GM18498 (cell line): ENCODE results near the gene MDM2.
"Not testable (repeated sequence)": the region's sequence is repeated elsewhere in the genome, so short reads cannot be mapped to it uniquely, and the experiment has no call there.

ENCODE experiments used
- ATAC-seq: cut with Tn5 transposase; IDR thresholded peaks from one replicate; pipeline ENCODE4 v1.9.1; 2021; ENCODE audit warnings: mild to moderate bottlenecking, moderate library complexity; ENCODE audit not compliant: unreplicated experiment

MDM2 gene

GRCh38 chr12:68804657-68805591 is 3.1 kb upstream of the MDM2 start:
- ATAC-seq: no peak

DNA sequence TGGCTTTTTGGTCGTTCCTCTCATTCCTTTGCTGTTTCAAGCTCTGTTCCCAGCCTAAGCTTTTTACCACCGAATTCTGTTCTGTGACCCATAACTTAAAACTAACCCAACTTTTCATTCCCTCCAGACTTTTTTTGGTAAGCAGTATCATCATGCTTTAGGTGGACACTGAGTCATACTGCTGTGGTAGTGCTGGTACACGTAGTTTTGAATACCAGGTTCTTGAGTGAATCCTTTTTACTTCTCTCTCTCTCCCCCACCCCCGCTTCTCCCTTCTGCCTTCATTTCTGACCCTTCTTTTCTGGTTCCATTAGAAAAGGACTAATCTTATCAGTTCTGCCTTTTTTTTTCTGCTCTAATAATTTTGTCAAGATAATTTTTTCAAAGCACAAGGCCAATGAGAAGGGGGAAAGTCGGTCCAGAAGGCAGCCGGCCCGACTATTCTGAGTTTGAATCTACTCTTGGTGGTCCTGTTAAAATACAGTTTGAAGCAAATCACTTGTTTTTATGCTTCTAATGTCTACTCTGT is 2.3 kb upstream of the MDM2 start:
- ATAC-seq: no peak

DNA sequence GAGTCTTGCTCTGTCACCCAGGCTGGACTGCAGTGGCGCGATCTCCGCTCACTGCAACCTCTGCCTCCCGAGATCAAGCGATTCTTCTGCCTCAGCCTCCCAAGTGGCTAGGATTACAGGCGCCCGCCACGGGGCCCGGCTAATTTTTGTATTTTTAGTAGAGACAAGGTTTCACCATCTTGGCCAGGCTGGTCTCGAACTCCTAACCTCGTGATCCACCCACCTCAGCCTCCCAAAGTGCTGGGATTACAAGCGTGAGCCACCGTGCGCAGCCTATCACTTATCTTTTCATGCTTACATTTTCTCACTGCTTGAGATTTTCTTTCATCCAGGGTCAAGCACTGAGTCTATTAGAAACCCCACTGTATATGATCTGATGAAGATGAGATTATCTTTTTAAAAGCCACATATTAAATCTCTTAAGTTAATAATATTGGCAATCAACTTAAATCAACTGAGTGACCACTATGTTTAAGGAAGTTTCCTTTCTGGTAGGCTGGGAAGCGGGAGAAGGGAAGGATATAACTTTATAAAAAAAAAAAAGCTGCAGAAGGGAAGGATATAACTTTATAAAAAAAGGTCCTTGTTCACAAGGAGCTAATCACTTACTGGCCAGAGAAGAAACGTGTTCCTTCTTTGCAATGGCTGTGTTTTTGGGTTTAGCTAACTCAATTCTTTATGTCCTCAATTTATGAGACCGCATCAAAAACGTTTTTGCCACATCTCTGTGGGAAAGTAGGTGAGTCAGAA is 1.3 kb upstream of the MDM2 start:
- ATAC-seq: no peak

GRCh38 chr12:68807274-68807575 is 752 bp upstream of the MDM2 start:
- ATAC-seq: not testable (repeated sequence)

- peak; percentile 55 for ATAC-seq
Observed at GRCh38 chr12:68808388-68809189, 612 bp downstream of the MDM2 start.

- no peak for ATAC-seq
Observed at GRCh38 chr12:68809190-68810026, 1.4 kb downstream of the MDM2 start.

DNA sequence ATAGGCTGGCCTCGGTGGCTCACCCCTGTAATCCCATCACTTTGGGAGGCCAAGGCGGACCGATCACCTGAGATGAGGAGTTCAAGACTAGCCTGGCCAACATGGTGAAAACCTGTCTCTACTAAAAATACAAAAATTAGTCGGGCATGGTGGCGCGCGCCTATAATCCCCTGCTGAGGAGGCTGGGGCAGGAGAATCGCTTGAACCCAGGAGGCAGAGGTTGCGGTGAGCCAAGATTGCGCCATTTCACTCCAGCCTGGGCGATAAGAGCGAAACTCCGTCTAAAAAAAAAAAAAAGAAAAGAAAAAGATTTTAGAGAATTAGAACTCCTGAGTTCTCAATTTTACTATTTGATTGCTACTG is 2.0 kb downstream of the MDM2 start:
- not testable (repeated sequence) for ATAC-seq

DNA sequence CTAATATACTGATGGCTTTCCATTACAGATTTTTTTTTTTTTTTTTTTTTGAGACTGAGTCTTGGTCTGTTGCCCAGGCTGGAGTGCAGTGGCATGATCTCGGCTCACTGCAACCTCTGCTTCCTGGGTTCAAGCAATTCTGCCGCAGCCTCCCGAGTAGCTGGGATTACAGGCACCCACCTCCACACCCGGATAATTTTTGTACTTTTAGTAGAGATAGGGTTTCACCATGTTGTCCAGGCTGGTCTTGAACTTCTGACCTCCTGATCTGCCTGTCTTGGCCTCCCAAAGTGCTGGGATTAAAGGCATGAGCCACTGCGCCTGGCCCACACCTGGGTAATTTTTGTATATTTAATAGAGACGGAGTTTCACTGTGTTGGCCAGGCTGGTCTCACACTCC is 3.6 kb downstream of the MDM2 start:
- not testable (repeated sequence) for ATAC-seq

DNA sequence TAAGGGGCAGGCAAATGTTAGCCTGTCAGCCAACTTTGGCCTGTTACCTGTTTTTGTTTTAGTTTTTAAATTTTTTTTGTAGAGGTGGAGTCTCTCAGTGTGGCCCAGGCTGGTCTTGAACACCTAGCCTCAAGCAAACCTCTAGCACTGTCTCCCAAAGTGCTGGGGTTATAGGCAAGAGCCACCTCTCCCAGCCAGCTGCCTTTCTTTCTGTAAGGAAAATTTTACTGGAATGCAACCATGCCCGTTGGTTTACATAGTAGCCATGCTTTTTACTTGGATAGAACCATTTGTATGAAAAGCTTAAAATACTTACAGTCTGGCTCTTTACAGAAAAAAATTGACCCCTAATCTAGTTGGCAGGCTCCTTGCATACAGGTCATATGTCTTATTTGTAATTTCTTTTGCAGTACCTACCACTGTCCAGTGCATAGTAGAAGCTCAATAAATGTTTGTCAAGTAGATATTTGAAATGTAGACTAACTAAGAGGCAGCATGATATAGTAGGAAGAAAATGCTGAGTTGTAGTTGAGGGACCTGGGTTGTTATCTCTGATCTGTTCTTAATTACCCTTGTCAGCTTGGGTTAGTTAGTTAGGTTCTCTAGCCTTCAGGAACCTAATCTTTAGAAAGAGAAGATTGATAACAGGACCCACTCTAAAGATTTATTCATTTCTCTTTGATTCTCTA is 4.7 kb downstream of the MDM2 start:
- no peak for ATAC-seq

DNA sequence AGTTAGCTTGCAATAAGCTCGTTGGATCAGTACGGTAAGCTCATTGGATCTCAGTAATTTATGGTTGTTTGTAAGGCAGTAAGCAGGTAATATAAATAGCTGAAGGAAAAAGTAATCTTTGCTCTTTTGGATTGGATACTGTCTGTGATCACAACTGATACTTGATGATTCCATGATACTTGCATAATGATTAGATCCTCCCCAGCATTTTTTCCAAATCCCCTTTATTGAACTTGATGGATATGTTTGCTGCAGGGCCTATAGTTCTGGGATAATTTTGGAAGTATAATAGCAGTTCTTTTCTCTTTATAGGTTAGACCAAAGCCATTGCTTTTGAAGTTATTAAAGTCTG is 5.2 kb downstream of the MDM2 start:
- ATAC-seq: no peak

DNA sequence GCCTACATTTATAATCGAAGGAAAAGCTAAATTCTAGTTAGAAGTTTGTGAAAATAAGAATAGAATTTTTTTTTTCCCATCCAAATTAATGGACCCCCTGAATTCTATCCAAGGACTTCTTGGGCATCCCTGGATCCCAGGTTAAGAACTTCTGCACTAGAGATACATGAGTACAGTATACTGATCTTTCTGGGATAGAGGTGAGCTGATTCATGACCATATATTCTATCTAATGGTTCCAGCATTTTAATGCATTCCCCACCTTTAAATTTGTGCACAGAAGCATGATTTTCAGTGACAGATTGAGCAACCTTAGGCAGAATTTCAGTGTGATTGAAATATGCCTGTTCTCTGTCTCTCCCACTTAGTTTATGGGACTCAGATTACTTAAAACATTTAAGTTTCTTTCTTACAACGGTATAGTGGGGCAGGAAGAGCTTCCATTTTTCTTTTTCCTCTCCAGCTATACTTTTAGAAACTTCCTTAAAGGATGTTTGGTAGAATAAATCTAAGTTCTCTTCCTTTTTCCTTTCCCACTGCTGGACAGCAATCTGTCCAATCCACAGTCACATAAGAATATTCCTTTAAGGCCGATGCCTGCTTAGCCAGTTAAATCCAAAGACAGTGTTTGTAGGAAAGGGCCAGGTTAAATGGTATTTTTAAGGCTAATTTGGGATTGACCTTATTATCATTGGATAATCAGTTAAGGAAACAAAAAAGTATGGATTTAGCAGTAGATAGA is 6.7 kb downstream of the MDM2 start:
- ATAC-seq: no peak

DNA sequence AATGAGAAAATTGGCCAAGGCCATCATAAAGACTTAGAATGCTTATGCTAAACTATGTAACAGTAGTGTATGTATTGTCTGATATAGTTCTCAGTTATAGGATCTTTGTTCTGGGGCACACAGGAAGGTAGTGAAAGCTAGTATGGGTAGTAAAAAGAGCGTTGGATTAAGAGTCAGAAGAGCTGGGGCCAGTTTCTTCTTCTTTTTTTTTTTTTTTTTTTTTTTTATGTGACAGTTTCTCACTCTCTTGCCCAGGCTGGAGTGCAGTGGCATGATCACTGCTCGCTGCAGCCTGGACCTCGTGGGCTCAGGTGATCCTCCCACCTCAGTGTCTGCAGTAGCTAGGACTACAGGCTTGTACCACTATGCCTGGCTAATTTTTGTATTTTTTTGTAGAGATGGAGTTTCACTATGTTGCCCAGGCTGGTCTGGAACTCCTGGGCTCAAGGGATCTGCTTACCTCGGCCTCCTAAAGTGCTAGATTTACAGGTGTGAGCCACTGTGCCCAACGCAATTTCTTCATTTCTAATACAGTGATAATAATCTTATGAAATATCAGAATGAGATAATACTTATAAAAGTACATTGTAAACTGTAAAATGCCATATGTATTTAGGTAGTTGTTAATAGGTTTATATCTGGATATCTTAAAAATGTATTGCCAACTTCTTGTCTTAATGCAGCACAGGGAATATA is 7.4 kb downstream of the MDM2 start:
- no peak for ATAC-seq

DNA sequence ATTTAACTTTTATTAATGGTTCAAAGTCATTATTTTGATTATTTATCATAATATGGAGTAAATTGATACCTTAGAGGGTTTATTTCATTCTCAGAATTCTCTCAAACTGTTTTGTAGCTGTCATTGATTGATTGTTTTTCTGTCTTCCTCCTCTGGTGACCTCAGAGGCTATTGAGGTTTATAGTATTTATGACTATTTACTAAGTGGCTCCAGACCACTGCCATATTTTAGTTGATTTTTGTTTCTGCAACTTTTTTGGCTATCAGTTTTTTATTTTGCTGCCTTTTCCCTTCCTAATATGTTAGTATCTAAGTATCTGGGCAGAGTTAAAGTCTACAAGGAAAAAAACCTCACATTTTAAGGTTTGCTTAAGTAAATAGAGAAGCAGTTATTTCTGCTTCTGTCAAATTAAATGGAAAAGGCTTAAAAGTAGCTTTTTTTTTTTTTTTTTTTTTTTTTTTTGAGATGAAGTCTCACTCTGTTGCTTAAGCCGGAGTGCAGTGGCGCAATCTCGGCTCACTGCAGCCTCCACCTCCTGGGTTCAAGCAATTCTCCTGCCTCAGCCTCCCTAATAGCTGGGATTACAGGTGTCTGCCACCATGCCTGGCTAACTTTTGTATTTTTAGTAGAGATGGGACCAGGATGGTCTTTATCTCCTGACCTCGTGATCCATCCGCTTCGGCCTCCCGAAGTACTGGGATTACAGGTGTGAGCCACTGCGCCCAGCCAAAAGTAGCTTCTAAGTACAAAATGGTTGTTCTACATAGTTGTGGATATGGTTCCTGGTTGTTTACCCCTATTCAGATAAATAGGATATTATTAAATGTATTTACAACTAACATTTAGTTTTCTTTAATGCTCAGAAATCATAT is 8.2 kb downstream of the MDM2 start:
- no peak for ATAC-seq

- ATAC-seq: not testable (repeated sequence)
Observed at GRCh38 chr12:68819481-68819880, 11.5 kb downstream of the MDM2 start.

DNA sequence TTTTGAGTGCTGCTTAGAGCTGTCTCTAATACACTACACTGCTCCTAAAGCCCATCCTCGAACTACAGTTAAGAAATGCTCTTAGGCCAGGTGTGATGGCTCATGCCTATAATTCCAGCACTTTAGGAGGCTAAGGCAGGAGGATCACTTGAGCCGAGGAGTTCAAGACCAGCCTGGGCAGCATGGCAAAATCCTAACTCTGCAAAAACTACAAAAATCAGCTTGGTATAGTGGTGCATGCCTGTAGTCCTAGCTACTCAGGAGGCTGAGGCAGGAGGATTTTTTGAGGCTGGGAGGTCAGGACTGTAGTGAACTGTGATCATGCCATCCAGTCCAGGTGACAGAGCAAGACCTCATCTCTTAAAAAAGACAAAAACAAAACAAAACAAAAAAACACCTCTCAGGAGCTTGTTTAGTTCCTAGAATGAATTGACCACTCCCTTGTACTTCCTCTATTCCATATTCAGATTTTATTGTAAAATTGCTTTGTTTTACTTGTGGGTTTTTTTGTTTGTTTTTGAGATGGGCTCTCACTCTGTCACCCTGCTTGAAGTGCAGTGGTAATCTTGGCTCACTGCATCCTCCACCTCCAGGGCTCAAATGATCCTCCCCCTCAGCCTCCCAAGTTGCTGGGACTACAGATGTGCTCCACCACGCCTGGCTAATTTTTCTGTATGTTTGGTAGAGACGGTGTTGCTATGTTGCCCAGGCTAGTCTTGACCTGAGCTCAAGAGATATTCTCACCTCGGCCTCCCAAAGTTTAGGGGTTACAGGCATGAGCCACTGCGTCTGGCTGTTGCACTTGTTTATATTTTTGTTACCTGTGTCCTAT is 13.6 kb downstream of the MDM2 start:
- ATAC-seq: no peak

GRCh38 chr12:68823696-68824095 is 15.7 kb downstream of the MDM2 start:
- ATAC-seq: no peak

DNA sequence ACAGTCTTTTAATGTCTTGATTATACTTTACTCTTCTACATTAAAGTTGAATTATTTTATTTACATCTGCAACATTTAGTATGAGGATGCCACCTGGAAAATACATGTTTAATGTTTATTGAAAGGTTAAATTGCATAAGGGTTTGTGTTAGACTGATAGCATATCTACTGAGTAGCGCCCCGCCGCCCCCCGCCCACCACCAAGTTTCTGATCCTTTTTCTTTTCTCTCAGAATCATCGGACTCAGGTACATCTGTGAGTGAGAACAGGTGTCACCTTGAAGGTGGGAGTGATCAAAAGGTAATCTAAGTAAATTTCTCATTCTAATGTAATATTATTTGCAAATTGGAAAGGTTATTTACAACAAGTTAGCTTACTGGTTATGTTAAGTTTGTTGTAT is 16.2 kb downstream of the MDM2 start:
- ATAC-seq: no peak
